HG03039 (cell line): ENCODE results near the gene GDF10.

ENCODE experiments used
- ATAC-seq: cut with Tn5 transposase; IDR thresholded peaks from one replicate; pipeline ENCODE4 v1.9.1; 2021; ENCODE audit warnings: mild to moderate bottlenecking, moderate library complexity; ENCODE audit not compliant: unreplicated experiment

GDF10 gene

GRCh38 chr10:47291682-47292081 is 8.3 kb upstream of the GDF10 start:
- no peak for ATAC-seq

- no peak for ATAC-seq
These were observed 5.9 kb upstream of the GDF10 start for GRCh38 chr10:47294057-47294456.

DNA sequence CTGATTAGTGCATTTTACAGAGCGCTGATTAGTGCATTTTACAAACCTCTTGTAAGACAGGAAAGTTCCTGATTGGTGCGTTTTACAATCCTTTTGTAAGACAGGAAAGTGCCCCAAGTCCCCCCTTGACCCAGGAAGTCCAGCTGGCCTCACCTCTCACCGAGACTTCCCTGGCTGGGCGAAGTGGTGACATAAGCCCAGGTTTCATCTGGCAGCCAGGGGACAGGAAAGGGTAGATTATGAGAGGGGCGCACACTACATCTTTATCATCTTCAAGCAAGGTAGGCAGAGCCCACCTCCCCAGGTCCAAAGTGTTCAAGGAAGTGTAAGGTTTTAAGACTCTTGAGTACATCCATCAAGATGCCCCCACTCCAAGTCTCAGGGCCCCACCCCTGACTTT is 5.5 kb upstream of the GDF10 start:
- no peak for ATAC-seq

DNA sequence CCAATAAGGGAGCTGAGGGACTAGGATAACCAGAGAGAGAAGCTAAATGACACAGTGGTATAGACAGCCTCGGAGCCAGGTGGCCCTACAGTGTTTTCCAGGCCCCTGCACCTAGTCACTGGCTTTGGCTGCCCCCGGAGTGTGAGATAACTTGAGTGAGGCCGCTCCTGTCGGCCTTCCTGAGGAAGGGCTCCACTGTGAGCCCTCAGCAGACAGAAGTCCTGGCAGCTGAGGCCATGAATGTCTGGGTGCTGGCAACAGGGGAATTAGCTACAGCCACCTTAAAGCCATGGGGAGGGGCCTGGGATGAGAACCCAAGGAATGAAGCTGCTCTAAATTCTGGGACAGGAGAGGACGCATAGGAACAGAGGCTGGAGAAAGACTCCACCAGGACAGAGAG is 4.6 kb upstream of the GDF10 start:
- no peak for ATAC-seq

- ATAC-seq, result no peak
These were observed 3.7 kb upstream of the GDF10 start for GRCh38 chr10:47296156-47296894.

DNA sequence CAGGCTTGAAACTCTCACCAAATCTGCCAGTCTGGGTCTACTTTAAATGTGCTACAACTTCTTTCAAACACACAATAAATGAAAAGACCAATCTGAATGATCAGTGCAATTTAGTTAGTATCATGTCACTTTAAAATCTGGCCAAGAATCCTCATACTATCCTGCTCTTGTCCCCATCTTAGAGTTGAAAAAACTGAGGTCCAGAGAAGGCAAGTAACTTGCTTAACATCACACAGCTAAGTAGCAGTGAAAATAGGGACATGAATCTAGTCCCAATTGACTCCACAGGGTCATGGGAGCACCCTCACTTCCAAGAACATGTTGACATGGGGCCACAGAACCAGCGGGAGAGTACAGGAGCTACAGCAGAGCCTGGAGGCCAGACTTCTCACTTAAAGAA is 3.1 kb upstream of the GDF10 start:
- no peak for ATAC-seq

- no peak for ATAC-seq
These were observed 2.0 kb upstream of the GDF10 start for GRCh38 chr10:47297866-47298540.

DNA sequence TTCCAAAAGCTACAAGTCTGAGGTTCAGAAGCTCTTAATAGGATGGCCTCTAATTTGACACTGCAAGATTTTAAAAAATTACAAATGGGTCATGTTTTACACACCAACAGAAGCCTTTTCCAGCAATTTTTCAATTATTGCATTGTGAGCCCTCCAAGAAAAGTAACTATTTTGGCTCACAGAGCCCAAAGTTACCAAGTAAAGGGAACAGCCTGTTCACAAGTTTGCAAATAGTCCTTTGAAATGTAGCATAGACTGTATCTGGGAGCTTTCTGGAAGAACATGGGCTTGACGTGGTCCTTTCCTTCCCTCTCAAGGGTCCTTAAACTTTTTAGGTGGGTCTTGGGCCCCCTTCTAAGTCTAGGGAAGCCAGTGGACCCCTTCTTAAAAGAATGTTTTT is 1.3 kb upstream of the GDF10 start:
- ATAC-seq, result no peak

GRCh38 chr10:47300429-47300931 is 483 bp downstream of the GDF10 start:
- ATAC-seq, result no peak

DNA sequence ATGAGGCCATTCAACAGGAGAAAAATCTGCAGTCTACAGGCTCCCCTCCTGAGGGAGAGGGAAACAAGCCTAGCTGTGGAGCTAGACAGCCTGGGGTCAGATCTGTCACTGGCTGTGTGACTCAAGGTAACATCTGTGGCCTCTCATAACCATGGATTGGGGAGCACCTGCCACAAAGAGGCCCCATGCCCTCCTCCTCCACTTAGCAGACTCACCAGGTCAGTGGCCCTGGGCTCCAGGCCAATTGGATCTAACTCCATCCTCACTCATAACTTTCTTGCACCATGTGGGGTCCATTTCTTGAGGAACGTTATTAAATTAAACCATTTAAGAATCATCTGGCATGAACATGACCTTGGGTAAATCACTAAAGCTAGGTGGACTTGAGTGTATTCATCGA is 1.8 kb downstream of the GDF10 start:
- no peak for ATAC-seq

GRCh38 chr10:47303105-47303504 is 3.1 kb downstream of the GDF10 start:
- no peak for ATAC-seq

DNA sequence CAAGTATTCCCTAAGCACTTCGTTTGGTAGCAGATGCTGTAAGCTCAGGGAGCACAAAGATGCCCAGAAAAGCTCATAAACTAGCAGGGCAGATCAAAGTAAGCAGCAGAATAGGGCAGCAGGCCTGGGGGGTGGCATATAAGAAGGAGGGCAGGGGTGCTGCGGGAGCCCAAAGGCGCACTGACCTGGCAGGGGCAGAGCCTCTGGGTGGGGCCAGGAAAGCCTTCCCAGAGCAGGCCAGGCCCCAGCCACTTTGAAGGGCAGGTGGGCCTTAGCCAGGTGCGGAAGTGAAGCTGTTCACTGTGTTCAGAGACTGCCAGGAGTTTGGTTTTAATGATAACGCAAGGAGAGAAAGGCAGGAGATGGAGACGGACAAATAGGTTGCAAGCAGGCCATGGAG is 3.9 kb downstream of the GDF10 start:
- ATAC-seq, result no peak

GRCh38 chr10:47305566-47305965 is 5.6 kb downstream of the GDF10 start:
- ATAC-seq, result no peak

GRCh38 chr10:47306387-47307210 is 6.6 kb downstream of the GDF10 start:
- no peak for ATAC-seq

DNA sequence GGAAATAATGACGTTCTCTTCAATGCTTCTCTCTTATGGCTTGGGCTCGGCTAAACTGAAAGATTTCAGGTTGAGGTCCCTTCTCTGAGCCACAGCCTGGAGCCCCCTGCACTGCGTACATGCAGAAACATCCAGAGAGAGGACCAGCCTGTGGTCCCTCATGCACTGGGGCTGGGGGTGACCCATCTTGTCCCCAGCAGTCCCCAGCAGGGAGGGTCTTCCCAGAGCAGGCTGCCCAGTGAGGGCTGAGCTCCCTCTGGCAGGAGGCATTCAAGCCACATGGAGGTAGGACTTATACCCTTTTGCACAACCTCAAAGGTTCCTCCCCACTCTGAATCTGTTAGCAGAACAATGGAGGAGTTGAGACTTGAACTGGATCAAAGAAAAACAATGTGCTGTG is 7.4 kb downstream of the GDF10 start:
- ATAC-seq, result no peak

- ATAC-seq, result no peak
These were observed 8.8 kb downstream of the GDF10 start for GRCh38 chr10:47308775-47309174.

GRCh38 chr10:47309408-47310089 is 9.6 kb downstream of the GDF10 start:
- no peak for ATAC-seq

DNA sequence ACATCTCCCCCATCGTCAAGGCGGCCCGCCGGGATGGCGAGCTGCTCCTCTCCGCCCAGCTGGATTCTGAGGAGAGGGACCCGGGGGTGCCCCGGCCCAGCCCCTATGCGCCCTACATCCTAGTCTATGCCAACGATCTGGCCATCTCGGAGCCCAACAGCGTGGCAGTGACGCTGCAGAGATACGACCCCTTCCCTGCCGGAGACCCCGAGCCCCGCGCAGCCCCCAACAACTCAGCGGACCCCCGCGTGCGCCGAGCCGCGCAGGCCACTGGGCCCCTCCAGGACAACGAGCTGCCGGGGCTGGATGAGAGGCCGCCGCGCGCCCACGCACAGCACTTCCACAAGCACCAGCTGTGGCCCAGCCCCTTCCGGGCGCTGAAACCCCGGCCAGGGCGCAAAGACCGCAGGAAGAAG is 10.1 kb downstream of the GDF10 start:
- ATAC-seq, result no peak

DNA sequence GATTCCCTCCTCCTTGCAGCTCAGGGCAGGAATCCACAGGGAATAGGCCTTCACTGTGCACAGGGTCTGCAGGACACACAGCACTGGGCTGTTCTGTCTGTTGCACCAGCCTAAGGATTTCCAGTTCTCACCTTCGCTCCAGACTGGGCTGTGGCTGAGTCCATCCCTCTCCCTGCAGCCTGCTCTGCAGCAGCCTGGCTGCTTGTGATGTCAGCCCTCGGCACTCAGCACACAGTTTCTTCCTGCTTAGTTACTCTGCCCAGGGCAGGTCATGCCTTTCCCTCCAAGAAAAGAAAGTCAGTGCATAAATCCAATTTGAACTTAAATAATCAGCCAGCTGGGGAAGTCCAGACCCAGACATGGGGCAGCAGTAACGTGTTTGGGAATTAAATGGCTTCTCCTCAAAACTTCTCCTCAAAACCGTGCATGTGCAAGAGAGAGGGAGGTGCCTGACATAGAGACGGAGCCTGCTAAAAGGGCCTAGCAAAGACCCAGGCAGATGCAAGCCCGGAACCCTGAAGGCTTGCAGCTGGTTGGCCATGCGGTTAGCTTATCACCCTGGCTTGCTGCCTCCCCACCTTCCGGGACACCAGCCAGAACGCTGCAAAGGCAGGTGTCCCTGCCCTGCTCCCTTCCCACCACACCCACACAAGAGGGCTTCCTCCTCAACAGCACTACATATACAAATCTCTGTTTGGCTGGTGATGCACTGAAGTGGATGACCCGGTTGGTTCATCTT is 11.4 kb downstream of the GDF10 start:
- no peak for ATAC-seq

GRCh38 chr10:47311932-47312662 is 12.1 kb downstream of the GDF10 start:
- ATAC-seq, result no peak
